GM12875 (cell line): ENCODE data around the gene TMEM238.

ENCODE experiments used
- H3K4me3 ChIP-seq: one replicate; pipeline ENCODE4 v1.5.1; 2011; ENCODE audit warnings: low read depth, low read length, control low read depth
- CTCF ChIP-seq: IDR thresholded peaks from 2 replicates; pipeline ENCODE4 v1.5.1; 2011; ENCODE audit warnings: low read depth, mild to moderate bottlenecking, control low read depth, inconsistent platforms, low read length, moderate library complexity, borderline replicate concordance; ENCODE audit not compliant: insufficient read depth

Gene TMEM238

GRCh38 chr19:55352549-55353145 lies 31.4 kb downstream of the TMEM238 start:
- TF ChIP-seq CTCF: no peak
- H3K4me3 ChIP-seq: no peak overlapping the region

- TF ChIP-seq CTCF: no peak
- no peak overlapping the region for H3K4me3 ChIP-seq
Measured at GRCh38 chr19:55352040-55352439, 32.1 kb downstream of the TMEM238 start.

GRCh38 chr19:55350620-55351315 lies 33.3 kb downstream of the TMEM238 start:
- TF ChIP-seq CTCF: no peak
- H3K4me3 ChIP-seq: no peak overlapping the region

GRCh38 chr19:55348317-55349034 lies 35.6 kb downstream of the TMEM238 start:
- TF ChIP-seq CTCF: no peak
- no peak overlapping the region for H3K4me3 ChIP-seq

GRCh38 chr19:55347442-55348009 lies 36.6 kb downstream of the TMEM238 start:
- TF ChIP-seq CTCF: no peak
- no peak overlapping the region for H3K4me3 ChIP-seq

- no peak for TF ChIP-seq CTCF
- no peak overlapping the region for H3K4me3 ChIP-seq
Measured at GRCh38 chr19:55346725-55347441, 37.2 kb downstream of the TMEM238 start.
